ENCODE measurements around the gene MORN4.
"Not testable (repeated sequence)": the region's sequence is repeated elsewhere in the genome, so short reads cannot be mapped to it uniquely, and the experiment has no call there.

The MORN4 gene

DNA sequence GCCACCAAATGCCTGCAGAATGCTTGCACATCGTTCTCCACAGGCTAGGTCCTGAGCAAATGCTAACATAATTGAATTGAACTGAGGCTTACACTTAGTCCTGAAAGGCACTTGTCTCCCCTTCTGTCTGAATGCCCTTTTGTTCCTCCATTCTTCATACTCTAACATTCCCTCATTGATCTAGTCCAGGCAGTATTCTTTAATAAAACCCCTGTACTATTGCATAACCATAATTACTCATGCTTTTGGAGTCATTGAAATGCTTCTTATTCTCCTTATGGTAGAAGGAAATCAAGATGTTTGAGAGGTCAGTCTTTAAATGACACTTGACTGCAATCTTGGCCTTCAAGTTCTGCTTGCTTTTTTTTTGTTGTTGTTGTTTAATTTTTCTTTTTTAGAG is 14.3 kb upstream of the MORN4 start:
- Histone ChIP-seq H3K9ac (ENCODE audit: low read length) (no peak overlapping the region), H2AFZ (ENCODE audit: low read length) (no peak overlapping the region), H3K4me1 (ENCODE audit: insufficient read depth, low read length, severe bottlenecking) (peaks cover 10% of the 10 kb centered on the region), H3F3A (ENCODE audit: insufficient read depth, low read length) (no peaks in the 10 kb centered on the region), H3K4me3 (ENCODE audit: low read depth, low read length, poor library complexity, severe bottlenecking) (no peak overlapping the region), H3K79me2 (ENCODE audit: insufficient read depth, low read length) (no peaks in the 10 kb centered on the region), H3K9me3 (ENCODE audit: low read length) (no peaks in the 10 kb centered on the region), H3K36me3 (ENCODE audit: insufficient read depth, low read length) (0 out of 2 replicates have a peak, but pooled peaks cover 4% of the 10 kb centered on the region), H3K27ac (ENCODE audit: low read depth, low read length, poor library complexity, severe bottlenecking) (no peak overlapping the region), H3K27me3 (ENCODE audit: insufficient read depth, low read length) (no peaks in the 10 kb centered on the region), H3K9me2 (ENCODE audit: low read depth, low read length) (no peaks in the 10 kb centered on the region), H4K20me1 (ENCODE audit: insufficient read depth, low read length) (no peaks in the 10 kb centered on the region), H3K4me2 (ENCODE audit: low read length) (no peak overlapping the region)
- TF ChIP-seq, protein P1, sequence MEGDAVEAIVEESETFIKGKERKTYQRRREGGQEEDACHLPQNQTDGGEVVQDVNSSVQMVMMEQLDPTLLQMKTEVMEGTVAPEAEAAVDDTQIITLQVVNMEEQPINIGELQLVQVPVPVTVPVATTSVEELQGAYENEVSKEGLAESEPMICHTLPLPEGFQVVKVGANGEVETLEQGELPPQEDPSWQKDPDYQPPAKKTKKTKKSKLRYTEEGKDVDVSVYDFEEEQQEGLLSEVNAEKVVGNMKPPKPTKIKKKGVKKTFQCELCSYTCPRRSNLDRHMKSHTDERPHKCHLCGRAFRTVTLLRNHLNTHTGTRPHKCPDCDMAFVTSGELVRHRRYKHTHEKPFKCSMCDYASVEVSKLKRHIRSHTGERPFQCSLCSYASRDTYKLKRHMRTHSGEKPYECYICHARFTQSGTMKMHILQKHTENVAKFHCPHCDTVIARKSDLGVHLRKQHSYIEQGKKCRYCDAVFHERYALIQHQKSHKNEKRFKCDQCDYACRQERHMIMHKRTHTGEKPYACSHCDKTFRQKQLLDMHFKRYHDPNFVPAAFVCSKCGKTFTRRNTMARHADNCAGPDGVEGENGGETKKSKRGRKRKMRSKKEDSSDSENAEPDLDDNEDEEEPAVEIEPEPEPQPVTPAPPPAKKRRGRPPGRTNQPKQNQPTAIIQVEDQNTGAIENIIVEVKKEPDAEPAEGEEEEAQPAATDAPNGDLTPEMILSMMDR (IDR thresholded peaks at IDR 0.05; ENCODE audit: low read length) = no peak
- TF ChIP-seq EZH2 (IDR thresholded peaks at IDR 0.05; ENCODE audit: borderline replicate concordance, low read length) = no peak

DNA sequence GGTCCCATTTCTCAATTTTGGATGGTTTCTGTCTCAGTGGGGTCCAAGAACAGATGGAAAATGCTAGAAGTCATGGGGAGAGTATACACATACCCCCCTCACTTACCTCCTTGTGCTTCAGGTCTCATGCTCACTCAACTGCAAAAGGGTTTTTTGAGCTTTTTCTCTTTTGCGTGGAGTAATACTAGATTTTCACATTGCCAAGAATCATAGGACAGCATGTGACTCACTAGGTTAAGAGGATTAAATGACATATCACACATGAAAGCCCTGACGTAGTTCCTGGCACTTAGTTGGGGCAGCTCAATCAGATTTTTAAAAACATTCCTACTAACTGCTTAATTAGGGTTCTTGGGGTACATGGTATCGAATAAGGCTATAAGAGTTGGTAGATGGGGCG is 11.6 kb upstream of the MORN4 start:
- Histone ChIP-seq H3K4me2 (ENCODE audit: low read length) (no peak overlapping the region), H4K20me1 (ENCODE audit: insufficient read depth, low read length) (no peaks in the 10 kb centered on the region), H3K36me3 (ENCODE audit: insufficient read depth, low read length) (no peaks in the 10 kb centered on the region), H3K4me1 (ENCODE audit: insufficient read depth, low read length, severe bottlenecking) (peaks cover 18% of the 10 kb centered on the region), H3F3A (ENCODE audit: insufficient read depth, low read length) (no peaks in the 10 kb centered on the region), H3K27me3 (ENCODE audit: insufficient read depth, low read length) (no peaks in the 10 kb centered on the region), H3K4me3 (ENCODE audit: low read depth, low read length, poor library complexity, severe bottlenecking) (no peak overlapping the region), H3K9me3 (ENCODE audit: low read length) (no peaks in the 10 kb centered on the region), H3K79me2 (ENCODE audit: insufficient read depth, low read length) (no peaks in the 10 kb centered on the region), H3K9ac (ENCODE audit: low read length) (no peak overlapping the region), H3K9me2 (ENCODE audit: low read depth, low read length) (no peaks in the 10 kb centered on the region), H3K27ac (ENCODE audit: low read depth, low read length, poor library complexity, severe bottlenecking) (no peak overlapping the region), H2AFZ (ENCODE audit: low read length) (no peak overlapping the region)
- TF ChIP-seq, protein P1 (IDR thresholded peaks at IDR 0.05; ENCODE audit: low read length) = no peak
- TF ChIP-seq EZH2 (IDR thresholded peaks at IDR 0.05; ENCODE audit: borderline replicate concordance, low read length) = no peak

DNA sequence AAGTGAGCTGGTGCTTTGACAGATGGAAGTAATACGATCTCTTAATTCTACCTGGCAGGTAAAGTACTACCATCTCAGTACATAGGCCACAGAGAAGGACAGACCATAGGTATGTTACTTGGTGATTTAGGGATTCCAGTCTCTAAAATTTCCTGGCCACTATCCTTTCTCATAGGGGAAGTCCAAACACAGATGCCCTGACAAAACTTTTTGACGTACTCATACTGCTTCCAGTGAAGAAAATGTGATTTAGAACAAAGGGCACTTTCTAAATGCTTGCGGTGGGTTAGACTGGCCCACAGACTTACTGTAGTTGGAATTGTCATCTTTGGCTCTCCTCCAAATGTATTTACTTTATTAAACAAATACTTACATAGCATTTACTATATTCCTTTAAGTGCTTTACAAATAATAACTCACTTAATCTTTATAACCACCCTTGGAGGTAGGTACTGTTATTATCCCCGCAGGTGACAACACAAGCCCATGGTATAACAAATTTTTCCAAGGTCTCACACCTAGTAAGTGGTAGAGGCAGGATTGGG is 10.2 kb upstream of the MORN4 start:
- Histone ChIP-seq H3K9ac (ENCODE audit: low read length) (no peak overlapping the region), H3K36me3 (ENCODE audit: insufficient read depth, low read length) (no peaks in the 10 kb centered on the region), H3K27ac (ENCODE audit: low read depth, low read length, poor library complexity, severe bottlenecking) (no peak overlapping the region), H4K20me1 (ENCODE audit: insufficient read depth, low read length) (no peaks in the 10 kb centered on the region), H3K4me1 (ENCODE audit: insufficient read depth, low read length, severe bottlenecking) (peaks cover 11% of the 10 kb centered on the region), H3K4me3 (ENCODE audit: low read depth, low read length, poor library complexity, severe bottlenecking) (no peak overlapping the region), H3K27me3 (ENCODE audit: insufficient read depth, low read length) (no peaks in the 10 kb centered on the region), H3K9me2 (ENCODE audit: low read depth, low read length) (no peaks in the 10 kb centered on the region), H2AFZ (ENCODE audit: low read length) (no peak overlapping the region), H3F3A (ENCODE audit: insufficient read depth, low read length) (no peaks in the 10 kb centered on the region), H3K79me2 (ENCODE audit: insufficient read depth, low read length) (no peaks in the 10 kb centered on the region), H3K9me3 (ENCODE audit: low read length) (no peaks in the 10 kb centered on the region), H3K4me2 (ENCODE audit: low read length) (no peak overlapping the region)
- TF ChIP-seq EZH2 (IDR thresholded peaks at IDR 0.05; ENCODE audit: borderline replicate concordance, low read length) = no peak
- TF ChIP-seq, protein P1 (IDR thresholded peaks at IDR 0.05; ENCODE audit: low read length) = no peak

DNA sequence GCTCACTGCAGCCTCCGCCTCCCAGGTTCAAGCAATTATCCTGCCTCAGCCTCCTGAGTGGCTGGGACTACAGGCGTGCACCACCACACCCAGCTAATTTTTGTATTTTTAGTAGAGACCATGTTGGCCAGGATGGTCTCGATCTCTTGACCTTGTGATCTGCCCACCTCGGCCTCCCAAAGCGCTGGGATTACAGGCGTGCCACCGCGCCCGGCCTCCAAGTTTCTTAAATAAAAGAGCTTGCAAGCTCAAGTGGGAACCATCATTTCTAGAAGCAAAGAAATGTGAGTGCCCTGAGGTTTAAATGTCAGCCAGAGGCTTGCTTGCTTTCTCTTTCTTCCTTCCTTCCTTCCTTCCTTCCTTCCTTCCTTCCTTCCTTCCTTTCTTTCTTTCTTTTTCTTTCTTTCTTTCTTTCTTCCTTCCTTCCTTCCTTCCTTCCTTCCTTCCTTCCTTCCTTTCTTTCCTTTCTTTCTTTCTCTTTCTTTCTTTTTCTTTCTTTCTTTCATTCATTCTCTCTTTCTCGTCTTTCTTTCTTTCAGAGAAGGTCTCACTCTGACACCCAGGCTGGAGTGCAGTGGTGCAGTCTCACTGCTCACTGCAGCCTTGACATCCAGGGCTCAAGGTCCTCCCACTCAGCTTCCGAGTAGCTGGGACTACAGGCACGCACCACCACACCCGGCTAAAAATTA is 9.3 kb upstream of the MORN4 start:
- H3K4me1 ChIP-seq (ENCODE audit: insufficient read depth, low read length, severe bottlenecking); H3K27ac ChIP-seq (ENCODE audit: low read depth, low read length, poor library complexity, severe bottlenecking); H3K4me3 ChIP-seq (ENCODE audit: low read depth, low read length, poor library complexity, severe bottlenecking); H4K20me1 ChIP-seq (ENCODE audit: insufficient read depth, low read length); H3K9ac ChIP-seq (ENCODE audit: low read length); H3K36me3 ChIP-seq (ENCODE audit: insufficient read depth, low read length); H3K9me2 ChIP-seq (ENCODE audit: low read depth, low read length); H3K4me2 ChIP-seq (ENCODE audit: low read length); H3K9me3 ChIP-seq (ENCODE audit: low read length); H3K79me2 ChIP-seq (ENCODE audit: insufficient read depth, low read length); H3K27me3 ChIP-seq (ENCODE audit: insufficient read depth, low read length); H2AFZ ChIP-seq (ENCODE audit: low read length); H3F3A ChIP-seq (ENCODE audit: insufficient read depth, low read length): not testable (repeated sequence)
